Glomerular endothelial cell (primary cell): ENCODE results near the gene EPB42. TPM values are rescaled to one million over a fixed set of nuclear protein-coding genes. Genes with fewer than 3 reads are reported as not detected.
"Not testable (repeated sequence)": the region's sequence is repeated elsewhere in the genome, so short reads cannot be mapped to it uniquely, and the experiment has no call there.

Experiments
- DNase-seq: peaks from one replicate; pipeline ENCODE4 v3.0.0-alpha.2; 2011; ENCODE audit warnings: low read depth, low spot score; ENCODE audit errors: extremely low read depth
- total RNA-seq: library from RNA; depleted of rRNA; stranded (reverse); fragments of >200 nt; gene quantifications from 2 replicates; pipeline ENCODE4 v1.2.3, GENCODE V29; 2015

Gene EPB42
- total RNA-seq, 1 donor from 2014 or later = not detected

DNA sequence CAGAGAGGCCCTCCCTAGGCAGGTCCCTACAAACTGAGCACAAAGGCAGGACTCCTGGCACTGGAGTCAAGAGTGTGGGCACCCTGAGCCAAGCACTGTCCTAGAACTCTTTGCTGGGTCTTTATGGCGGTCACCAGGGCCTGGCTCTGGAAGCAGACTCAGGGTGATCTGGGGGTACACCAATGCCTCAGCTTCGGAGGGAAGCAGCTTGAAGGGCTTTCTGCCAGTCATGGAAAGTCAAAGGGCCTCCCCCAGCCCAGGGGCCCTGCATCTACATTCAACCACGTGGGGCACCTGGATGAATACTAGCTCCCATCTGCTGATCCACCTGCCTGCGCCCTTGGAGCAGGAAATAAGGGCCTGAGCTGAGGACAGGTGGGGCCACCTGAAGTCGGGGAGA, 7.4 kb downstream of the EPB42 start:
- no peak for DNase-seq

DNA sequence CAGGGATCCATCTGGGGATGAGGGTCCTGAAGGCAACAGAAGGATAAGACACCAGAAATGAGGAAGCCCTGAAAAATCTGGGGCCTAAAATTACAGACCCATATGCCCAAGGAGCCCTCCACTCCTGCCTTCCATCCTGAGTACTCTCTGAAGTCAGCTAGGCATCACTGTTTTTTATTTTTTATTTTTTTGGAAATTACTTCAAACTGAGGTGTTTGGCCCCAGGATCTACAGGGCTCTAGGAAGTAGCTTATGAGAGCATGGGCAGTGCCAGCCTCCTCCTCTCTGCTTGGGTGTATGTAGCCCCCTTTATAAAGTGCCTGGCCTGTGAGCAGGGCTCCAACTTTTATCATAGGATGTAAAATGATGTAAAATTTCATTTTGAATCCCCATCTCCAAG, 7.9 kb downstream of the EPB42 start:
- DNase-seq = no peak

DNA sequence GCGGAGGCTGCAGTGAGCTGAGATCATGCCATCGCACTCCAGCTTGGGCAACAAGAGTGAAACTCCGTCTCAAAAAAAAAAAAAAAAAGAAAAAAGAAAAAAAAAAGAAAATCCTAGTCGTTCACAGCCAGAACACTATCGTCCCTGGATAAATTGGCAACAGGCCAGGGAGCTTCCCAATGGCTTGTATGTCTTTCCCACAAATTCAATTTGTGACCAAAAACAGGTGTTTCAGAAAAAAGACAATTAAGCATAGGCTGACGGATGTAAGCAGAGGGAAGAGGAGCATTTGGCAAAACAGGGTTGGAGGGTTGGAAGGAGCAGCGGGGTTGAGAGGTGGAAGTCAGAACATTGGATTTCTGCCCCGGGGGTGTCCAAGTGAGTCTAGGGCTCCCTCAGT, 8.5 kb downstream of the EPB42 start:
- DNase-seq = no peak

DNA sequence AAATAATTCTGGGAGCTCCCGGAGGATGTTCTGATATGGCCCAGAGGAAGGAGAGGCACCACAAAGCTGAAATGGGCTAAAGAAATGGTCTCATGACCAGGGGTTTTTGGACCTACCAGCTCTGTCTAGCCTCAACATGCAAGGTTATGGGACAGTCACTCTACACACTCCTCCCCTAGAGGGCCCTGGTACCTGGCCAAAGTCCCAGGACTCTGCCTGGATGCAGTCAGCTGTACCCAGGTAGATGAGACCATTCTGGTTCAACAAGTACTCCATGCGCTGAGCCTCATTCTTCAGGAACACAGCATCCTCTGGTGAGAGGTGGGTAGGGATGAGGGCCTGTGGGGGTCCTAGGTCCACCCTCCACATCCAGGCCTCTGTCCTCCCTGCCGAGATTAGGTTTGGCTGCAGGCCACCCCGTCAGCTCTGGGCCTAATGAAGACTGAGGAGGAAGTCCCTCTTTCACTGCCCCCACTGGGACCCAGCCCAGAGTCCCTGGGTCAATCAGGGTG, 9.5 kb downstream of the EPB42 start:
- no peak for DNase-seq

DNA sequence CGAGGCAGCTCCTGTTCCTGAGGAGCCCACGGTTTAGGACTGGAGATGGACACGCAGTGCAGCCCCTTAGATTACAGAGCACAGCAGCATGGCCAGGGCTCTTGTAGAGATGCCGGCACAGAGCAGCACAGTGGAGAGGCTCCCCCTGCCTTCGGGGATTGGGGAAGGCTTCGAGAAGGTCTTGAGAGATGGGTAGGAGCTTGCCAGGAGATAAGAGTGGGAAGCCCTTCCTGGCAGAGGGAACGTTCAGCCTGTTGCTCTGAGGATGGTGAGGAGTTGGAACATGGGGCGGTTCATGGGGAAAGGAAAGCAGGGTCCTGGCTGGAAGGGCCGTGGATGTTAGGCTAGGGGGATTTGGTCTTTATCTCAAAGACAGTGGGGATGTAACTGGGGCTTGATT, 10.0 kb downstream of the EPB42 start:
- no peak for DNase-seq

DNA sequence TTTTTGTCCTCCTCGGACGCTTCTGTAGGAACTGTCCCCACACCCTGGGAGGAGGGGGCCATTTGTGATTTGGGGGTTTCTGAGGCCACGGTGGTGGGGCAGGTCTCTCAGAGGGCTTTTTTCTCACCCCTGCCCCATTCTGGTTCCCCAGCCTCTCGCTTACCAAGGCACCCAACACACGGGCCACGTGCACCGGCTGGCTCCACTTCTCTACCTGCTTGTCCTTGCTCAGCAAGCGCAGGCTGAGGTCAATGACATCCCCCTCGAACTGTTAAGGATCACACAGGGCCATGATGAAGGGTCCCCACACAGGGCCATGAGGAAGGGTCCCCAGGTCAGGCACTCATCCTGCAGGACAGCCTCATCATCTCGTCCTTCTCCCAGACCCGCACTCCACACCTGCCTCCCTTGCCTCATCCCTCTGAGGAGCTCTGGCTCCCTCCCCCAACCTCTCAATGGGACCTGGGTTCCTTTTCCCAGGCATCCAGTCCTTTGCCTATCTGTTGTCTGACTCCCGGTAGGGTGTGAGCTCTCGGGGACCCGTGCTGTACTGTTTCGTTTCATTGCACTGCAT, 10.6 kb downstream of the EPB42 start:
- DNase-seq = no peak

DNA sequence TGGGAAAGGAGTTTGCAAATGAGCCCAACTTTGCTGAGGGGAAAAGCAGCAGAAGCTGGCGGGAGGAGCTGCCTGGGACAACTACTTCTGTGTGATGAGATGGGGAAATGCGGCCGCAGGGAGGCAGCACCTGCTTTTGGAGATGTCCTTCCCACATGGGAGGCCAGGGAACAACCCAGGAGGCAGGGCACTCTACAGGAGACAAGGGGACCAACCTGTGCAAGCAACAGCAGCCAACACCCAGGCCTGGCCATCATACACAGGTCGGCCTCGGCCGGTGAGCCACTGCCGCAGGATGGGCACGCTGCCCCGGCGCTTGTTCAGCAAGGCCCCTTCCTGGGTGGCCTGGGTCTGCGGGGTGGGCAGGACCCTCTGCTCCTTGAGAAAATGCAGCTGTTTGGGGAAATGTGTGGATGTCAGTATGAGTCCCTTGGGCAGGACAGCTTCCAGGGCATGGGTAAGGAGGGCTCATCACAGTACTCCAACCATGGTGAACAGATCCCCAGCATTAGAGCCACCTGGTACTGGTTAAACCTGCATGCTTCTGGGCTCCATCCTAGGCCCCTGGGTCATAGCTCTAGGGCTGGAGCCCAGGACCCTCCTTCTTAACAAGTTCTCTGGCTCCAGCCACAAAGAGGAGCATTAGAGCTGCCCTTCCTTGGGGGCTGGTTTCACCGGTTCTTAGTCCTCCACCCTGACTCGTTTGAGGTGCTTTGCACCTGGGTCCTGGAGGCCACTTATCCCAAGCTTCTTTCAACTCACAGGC, 11.6 kb downstream of the EPB42 start:
- no peak for DNase-seq

DNA sequence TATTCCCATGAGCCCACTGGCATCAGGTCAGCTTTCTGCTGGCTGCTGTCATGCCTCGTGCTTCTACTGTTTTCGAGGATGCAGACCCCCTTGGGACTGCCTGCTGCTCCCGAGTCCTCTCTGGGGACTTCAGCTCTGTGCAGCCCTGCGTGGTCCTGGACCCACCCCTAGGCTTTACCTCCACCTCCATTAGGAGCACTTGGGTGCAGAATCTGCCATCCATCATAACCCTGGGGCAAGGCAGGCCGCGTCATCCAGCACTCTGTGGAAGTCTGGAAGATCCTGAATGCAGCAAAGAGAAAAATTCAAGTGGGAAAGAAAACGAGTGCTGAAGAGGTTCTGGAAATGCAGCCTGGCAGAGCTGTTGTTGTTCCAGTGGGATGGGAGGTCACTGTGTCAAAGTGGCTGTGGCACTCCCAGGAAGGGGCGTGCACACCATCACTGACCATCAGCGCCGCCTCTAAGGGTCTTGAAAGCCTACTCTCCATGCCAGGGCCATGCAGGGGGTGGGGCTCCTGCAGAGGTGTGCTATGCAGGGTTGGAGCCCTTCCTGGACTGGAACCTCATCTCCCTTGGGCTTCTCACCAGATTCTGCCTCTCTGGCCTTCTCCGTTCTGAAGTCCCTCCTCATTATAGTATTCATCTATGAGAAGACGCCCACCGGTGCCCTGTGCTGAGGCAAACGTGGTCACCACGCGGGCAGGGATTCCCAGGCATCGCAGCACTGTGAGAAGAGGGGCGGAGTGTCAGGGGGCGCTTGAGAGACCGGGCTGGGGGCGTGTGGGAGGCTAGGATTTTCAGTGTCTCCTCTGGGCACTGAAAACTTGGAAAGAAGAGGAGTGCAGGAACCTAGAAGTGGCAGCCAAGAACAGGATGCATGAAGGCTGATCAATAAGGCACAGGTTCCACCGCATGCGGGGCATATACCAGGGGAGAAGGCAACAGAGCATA, 12.5 kb downstream of the EPB42 start:
- no peak for DNase-seq

DNA sequence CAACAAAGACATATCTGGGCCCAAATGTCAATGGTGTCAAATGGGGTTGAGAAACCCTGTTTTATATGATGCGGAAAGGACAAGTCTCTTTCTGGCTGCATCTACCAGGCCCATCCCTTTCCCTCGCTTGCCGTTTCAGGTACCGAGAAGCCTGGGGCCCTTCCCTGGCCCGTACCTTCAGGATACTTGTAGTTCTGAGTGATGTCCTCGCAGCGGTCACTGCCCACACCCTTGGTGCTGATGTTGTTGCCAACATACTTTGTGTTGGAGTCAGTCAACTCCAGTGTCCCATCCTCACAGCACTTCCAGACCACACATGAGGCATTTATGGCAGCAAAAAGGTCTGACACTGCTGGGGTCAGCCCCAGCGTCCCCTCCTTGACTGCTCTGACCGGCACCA, 13.8 kb downstream of the EPB42 start:
- DNase-seq = no peak

DNA sequence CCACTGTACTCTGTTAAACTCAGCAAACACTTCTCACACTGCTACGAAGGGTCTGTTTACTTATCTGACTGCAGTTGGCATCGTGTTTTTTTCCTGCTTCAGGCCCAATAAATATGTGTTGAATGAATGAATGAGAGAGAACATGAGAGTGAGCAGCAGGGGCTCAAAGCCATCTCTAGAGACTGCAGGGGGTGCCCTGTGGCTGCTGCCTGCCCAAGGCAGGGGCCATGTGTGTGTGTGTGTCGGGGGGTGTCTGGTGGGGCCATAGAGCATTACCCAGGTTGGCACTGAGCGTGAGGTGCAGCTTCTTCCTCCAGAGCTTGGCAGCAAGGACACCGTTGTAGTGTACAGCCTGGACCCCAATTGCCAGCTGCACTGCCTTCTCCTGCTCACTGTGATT, 14.8 kb downstream of the EPB42 start:
- no peak for DNase-seq

DNA sequence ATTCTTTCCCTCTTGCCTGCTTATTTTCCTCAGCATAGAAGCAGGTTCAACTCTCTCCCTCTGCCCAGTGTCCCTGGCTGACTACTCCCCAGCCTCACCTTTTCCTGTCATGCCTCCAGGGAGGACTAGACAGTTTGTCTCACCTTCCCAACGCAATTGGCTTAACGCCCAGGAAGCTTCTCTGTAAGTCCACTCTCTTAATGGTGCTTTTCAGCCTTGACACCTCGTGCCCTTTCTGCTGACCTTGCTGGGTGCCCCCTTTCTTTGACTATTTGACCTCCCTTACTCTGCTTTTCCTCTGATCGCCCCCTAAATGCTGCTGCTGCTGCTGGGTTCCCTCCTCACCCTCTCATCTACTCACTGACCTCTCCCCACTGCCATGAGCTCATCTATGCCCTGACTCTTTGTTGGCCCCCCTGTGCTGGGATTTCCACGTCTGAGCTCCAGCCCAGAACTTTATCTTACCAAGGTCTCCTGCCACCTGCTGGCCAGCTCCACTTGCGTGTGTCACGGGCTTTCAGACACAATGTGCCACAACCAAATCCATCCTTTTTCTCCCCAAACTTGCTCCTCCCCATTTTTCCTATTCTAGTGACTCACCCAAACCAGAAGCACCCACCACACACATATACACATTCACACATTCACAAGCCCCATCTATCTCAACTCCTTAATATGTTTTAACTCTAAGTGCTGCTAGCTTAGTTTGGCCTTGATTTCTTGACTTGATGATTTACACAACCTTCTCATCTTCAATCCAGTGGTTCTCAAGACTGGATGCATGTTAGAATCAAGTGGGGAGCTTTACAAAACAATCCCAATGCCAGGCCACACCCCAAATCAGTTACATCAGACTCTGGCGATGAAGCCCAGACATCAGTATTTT, 16.6 kb downstream of the EPB42 start:
- no peak for DNase-seq

DNA sequence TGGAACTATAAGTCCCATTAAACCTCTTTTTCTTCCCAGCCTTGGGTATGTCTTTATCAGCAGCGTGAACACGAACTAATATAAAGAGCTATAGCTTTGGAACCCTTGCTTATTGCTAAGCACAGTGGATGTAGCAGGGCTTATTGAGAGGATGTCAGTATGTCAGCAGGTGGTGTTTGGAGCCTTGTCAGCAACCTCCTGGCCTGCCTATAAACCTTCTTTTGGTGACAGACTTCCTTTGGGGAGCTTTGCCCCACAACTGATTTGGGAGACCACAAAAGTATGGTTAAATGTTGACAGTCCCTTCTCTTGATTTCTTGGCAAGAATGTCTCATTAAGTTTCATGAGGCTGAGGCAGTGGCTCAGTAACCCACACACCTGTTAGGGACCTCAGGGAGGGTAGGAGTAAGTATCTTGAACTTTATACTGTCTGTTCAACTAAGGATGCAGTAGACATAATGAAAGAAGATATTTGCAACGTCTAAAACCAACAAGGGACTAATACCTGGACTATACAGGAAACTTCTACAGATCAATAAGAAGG, 20.8 kb downstream of the EPB42 start:
- no peak for DNase-seq

DNA sequence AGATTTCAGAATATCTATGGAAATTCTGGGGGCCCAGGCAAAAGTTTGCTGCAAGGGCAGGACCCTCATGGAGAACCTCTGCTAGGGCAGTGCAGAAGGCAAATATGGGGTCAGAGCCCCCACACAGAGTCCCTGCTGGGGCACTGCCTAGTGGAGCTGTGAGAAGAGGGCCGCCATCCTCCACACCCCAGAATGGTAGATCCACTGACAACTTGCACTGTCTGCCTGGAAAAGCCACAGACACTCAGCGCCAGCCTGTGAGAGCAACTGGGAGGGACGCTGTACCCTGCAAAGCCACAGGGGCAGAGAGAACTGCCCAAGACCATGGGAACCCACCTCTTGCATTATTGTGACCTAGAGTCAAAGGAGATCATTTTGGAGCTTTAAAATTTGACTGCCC, 21.8 kb downstream of the EPB42 start:
- no peak for DNase-seq

DNA sequence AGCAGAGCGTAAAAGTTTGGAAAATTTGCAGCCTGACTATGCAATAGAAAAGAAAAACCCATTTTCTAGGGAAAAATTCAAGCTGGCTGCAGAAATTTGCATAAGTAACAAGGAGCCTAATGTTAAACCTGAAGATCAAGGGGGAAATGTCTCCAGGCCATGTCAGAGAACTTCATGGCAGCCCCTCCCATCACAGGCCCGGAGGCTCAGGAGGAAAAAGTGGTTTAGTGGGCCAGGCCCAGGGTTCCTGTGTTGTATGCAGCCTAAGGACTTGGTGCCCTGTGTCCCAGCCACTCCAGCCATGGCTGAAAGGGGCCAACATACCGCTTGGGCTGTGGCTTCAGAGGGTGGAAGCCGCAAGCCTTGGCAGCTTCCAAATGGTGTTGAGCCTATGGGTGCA, 22.3 kb downstream of the EPB42 start:
- DNase-seq = not testable (repeated sequence)

DNA sequence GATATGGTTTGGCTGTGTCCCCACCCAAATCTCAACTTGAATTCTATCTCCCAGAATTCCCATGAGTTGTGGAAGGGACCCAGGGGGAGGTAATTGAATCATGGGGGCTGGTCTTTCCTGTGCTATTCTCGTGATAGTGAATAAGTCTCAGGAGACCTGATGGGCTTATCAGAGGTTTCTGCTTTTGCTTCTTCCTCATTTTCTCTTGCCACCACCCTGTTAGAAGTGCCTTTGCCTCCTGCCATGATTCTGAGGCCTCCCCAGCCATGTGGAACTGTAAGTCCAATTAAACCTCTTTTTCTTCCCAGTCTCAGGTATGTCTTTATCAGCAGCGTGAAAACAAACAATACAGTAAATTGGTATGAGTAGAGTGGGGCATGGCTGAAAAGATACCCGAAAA, 23.0 kb downstream of the EPB42 start:
- not testable (repeated sequence) for DNase-seq

DNA sequence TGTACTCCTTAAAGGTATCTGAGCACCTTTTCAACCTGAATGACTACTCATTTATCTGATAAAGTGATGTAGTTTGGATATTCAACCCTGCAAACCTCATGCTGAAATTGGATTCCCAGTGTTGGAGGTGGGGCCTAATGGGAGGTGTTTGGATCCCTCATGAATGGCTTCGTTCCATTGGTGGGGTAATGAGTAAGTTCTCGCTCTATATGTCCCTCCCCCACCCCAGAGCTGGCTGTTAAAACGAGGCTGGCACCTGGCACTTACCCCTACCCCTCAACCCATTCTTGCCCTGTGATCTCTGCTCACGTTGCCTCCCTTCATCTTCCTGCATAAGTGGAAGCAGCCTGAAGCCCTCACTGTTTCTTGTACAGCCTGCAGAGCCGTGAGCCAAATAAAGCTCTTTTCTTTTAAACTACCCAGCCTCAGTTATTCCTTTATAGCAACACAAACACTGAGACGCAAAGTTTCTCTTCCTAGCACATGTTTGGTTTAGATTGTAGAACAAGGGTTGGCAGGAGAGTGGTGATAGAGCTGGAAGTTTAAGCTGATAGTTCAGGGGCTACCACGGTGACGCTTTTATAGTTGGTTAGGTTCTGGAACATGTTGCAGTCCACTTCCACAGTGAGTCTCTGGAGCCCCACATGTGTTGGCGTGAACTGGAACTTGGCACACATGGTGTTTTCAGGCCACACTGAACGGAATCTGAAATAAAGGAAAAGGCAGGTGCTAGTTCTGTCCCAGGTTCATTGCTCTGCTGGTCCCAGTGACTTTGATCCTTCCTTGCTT, 23.9 kb downstream of the EPB42 start:
- DNase-seq = no peak

DNA sequence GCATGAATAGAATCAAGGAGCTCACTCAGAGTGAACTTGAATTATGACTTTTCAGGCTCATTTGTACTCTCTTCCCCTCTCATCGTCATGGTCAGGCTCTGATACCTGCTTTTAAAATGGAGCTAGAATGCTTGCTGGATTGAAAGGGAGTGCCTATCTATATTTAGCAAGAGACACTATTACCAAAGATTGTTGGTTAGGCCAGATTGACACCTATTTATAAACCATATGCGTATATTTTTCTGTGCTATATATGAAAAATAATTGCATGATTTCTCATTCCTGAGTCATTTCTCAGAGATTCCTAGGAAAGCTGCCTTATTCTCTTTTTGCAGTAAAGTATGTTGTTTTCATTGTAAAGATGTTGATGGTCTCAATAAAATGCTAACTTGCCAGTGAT, 26.0 kb downstream of the EPB42 start:
- DNase-seq = no peak

DNA sequence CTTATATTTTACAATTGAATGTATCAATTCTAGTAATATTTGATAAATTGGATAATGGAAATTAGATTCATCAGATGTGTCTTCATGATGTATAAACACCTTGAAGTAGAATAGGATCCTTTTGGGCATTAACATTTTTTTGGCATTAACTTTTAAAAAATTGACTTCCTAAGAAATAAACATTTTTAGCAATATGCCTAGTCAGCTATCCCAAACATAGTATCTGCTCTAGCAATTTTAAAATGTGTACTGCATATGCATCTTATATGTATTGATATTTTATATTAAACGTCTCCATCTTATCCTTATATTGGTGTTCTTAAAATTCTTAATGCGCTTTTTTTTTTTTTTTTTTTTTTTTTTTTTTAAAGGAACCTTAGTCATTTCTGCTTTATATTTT, 27.1 kb downstream of the EPB42 start:
- no peak for DNase-seq

DNA sequence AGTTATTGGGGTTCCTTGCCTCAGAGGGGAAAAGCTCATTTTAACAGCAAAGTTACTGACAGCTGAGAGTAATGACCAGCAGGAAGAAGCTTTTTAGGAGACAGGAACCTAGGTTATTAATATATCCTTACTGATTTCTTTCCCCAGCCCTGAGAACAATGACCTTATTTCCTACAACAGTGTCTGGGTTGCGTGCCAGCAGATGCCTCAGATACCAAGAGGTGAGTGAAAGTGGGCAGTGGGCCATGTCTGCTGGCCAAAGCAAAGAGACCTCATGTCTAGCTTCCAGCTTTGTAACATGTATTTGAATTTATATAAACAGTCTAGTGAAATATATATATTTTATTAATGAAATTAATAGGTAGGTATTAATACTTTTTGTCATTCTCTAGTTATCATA, 30.6 kb downstream of the EPB42 start:
- DNase-seq = no peak
